AG10803 (cell line): ENCODE results near the gene CYP4A11.
"Not testable (repeated sequence)": the region's sequence is repeated elsewhere in the genome, so short reads cannot be mapped to it uniquely, and the experiment has no call there.

ENCODE experiments used
- DNase-seq: peaks from one replicate; pipeline ENCODE4 v3.0.0; 2010; ENCODE audit warnings: low read depth
- H3K4me3 ChIP-seq: 2 replicates; pipeline ENCODE4 v1.5.1; 2011; ENCODE audit warnings: mild to moderate bottlenecking, low read length, control low read depth
- CTCF ChIP-seq: conservative IDR thresholded peaks from 2 replicates; pipeline ENCODE4 v1.5.1; 2011; ENCODE audit warnings: mild to moderate bottlenecking, low read length, control low read depth, inconsistent platforms

CYP4A11 gene

GRCh38 chr1:46960250-46960649 is 19.0 kb upstream of the CYP4A11 start:
- DNase-seq: no peak

GRCh38 chr1:46955116-46955515 is 13.8 kb upstream of the CYP4A11 start:
- not testable (repeated sequence) for H3K4me3 ChIP-seq, DNase-seq

More at GRCh38 chr1:46960250-46960649, 19.0 kb upstream of the CYP4A11 start:
- no peak overlapping the region for H3K4me3 ChIP-seq
- TF ChIP-seq CTCF: no peak

GRCh38 chr1:46953847-46954246 is 12.6 kb upstream of the CYP4A11 start:
- DNase-seq, H3K4me3 ChIP-seq: not testable (repeated sequence)

- H3K4me3 ChIP-seq, DNase-seq: not testable (repeated sequence)
Observed at GRCh38 chr1:46949417-46949666, 8.1 kb upstream of the CYP4A11 start.

- no peak for DNase-seq
- no peak for TF ChIP-seq CTCF
- H3K4me3 ChIP-seq: no peak overlapping the region
Observed at GRCh38 chr1:46948629-46949416, 7.5 kb upstream of the CYP4A11 start.

- not testable (repeated sequence) for H3K4me3 ChIP-seq, DNase-seq
Observed at GRCh38 chr1:46947706-46948105, 6.4 kb upstream of the CYP4A11 start.

GRCh38 chr1:46942086-46942485 is 810 bp upstream of the CYP4A11 start:
- no peak overlapping the region for H3K4me3 ChIP-seq
- TF ChIP-seq CTCF: no peak
- no peak for DNase-seq

- no peak for TF ChIP-seq CTCF
- no peak for DNase-seq
- no peak overlapping the region for H3K4me3 ChIP-seq
Observed at GRCh38 chr1:46940307-46940706, 969 bp downstream of the CYP4A11 start.

- TF ChIP-seq CTCF: no peak
- no peak overlapping the region for H3K4me3 ChIP-seq
- DNase-seq: no peak
Observed at GRCh38 chr1:46937270-46937669, 4.0 kb downstream of the CYP4A11 start.
